Measurements from ENCODE around the gene FASN.

DNA sequence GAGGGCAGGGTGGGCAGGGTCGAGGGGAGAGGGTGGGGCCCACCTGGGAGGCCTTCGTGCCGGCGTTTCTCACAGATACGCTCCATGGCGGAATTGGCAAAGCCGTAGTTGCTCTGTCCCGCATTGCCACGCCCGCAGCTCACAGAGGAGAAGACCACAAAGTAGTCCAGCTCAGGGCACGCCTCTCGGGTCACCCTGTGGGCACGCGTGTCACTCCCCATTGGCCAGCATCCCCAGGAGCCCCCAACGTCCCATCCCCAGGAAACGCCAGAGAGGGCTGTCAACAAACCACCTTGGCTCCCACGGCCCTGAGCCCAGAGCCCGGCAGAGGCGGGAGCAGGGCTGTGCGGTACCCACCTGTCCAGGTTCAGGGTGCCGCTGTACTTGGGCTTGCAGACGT, 16.1 kb downstream of the FASN start:
- TF ChIP-seq, protein P1, sequence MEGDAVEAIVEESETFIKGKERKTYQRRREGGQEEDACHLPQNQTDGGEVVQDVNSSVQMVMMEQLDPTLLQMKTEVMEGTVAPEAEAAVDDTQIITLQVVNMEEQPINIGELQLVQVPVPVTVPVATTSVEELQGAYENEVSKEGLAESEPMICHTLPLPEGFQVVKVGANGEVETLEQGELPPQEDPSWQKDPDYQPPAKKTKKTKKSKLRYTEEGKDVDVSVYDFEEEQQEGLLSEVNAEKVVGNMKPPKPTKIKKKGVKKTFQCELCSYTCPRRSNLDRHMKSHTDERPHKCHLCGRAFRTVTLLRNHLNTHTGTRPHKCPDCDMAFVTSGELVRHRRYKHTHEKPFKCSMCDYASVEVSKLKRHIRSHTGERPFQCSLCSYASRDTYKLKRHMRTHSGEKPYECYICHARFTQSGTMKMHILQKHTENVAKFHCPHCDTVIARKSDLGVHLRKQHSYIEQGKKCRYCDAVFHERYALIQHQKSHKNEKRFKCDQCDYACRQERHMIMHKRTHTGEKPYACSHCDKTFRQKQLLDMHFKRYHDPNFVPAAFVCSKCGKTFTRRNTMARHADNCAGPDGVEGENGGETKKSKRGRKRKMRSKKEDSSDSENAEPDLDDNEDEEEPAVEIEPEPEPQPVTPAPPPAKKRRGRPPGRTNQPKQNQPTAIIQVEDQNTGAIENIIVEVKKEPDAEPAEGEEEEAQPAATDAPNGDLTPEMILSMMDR (IDR thresholded peaks at IDR 0.05), result no peak
- TF ChIP-seq POLR2A (IDR thresholded peaks at IDR 0.05) (no peak), EP300 (IDR thresholded peaks at IDR 0.05) (no peak), POLR2AphosphoS5 (IDR thresholded peaks at IDR 0.05) (no peak)
